H1 (cell line): ENCODE measurements around the gene MMP7. TPM values are rescaled to one million over a fixed set of nuclear protein-coding genes. Genes with fewer than 3 reads are reported as not detected.

Experiments
- BRCA1 ChIP-seq: IDR thresholded peaks from 2 replicates; pipeline ENCODE4 v1.6.1; 2012; ENCODE audit warnings: low read depth, low read length, improper control_type of control experiment
- CHD1 ChIP-seq: IDR thresholded peaks from 2 replicates; pipeline ENCODE4 v1.6.1; 2012; ENCODE audit warnings: low read depth, low read length, improper control_type of control experiment
- EGR1 ChIP-seq: IDR thresholded peaks from 2 replicates; pipeline ENCODE4 v1.6.1; 2011; ENCODE audit warnings: low read depth, low read length, borderline replicate concordance
- KDM4A ChIP-seq: IDR thresholded peaks from one replicate; pipeline ENCODE4 v1.7.1; 2012; ENCODE audit warnings: low read depth, mild to moderate bottlenecking, moderate library complexity, low read length, inconsistent platforms; ENCODE audit not compliant: severe bottlenecking
- polyA plus RNA-seq, 7 experiments: library from polyadenylated mRNA; depleted of rRNA in 3 of 7; stranded (reverse) in 5 of 7; unstranded in 2 of 7; fragments of >200 nt in 5 of 7; fragments of 200-250 nt in 2 of 7; gene quantifications; 1 replicate in 5 of 7; 2 replicates in 1 of 7; 4 replicates in 1 of 7; pipeline versions ENCODE4 v1.2.1 to v1.2.3, GENCODE V29; 2011 to 2013; ENCODE audit warnings: missing spikeins in 2 of 7, mixed read lengths in 2 of 7
- total RNA-seq: library from RNA; stranded (reverse); fragmentation: NEBNext Ultra II Directional; extraction: Animal tissue kit (Norgen Biotek cat#: 25700); gene quantifications from 2 replicates; pipeline ENCODE4 v1.2.1, GENCODE V29; 2021

Gene MMP7
- total and polyA plus RNA-seq, 2 of the 8 experiments (the other 6 are each of a cell fraction or from before 2014, with no cell fraction given), result not detected

DNA sequence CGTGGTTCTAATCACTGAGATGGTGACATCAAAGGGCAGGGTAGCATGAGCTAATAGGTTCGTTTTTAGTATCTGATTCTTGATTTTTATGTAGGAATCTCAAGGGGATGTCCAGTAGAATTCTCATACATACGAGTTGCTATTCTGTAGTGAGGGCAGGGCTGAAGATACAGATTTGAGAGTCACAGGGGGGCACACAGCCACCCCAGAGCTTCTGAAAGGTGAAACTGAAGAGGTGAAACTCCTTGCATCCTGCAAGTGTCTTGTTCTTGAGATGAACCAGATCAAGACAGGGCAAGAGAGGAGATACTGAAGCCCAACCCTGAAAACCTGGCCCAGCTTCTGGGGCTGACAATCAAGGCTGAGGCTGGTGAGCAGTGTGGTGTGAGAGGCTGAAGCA, 42.3 kb downstream of the MMP7 start (continued):
- TF ChIP-seq BRCA1 (no peak), KDM4A (no peak), EGR1 (no peak), CHD1 (no peak)
- TF ChIP-seq, all 59 proteins: peak for 0
